Heart left ventricle (tissue), 16 donors: ENCODE measurements around the gene DISP2. TPM values are rescaled to one million over a fixed set of nuclear protein-coding genes. Genes with fewer than 3 reads are reported as not detected.

Experiments
- ATAC-seq, 4 donors: fragments of 200-7000 bp; cut with Tn5 transposase; one replicate each; pipeline ENCODE4 v1.9.1; 2020 to 2022; ENCODE audit warnings: moderate library complexity in 4 of 4, mild to moderate bottlenecking in 3 of 4, moderate number of reproducible peaks in 1 of 4
- DNase-seq, 5 donors: peaks; one replicate each; pipeline ENCODE4 v3.0.0-alpha.2; 2020
- H3K27ac ChIP-seq, 12 donors: fragments of 200-600 bp; sonication (generic) in 4 of 12; one replicate each; pipeline versions ENCODE4 v1.5.0 to v1.8.0; 2016 to 2022; ENCODE audit warnings: mild to moderate bottlenecking in 2 of 12
- H3K27me3 ChIP-seq, 9 donors: fragments of 200-600 bp; sonication (generic) in 2 of 9; one replicate each; pipeline versions ENCODE4 v1.5.1 to v1.8.0; 2016 to 2022; ENCODE audit warnings: mild to moderate bottlenecking in 3 of 9
- H3K36me3 ChIP-seq, 9 donors: fragments of 200-600 bp; sonication (generic) in 2 of 9; one replicate each; pipeline versions ENCODE4 v1.5.0 to v1.8.0; 2018 to 2022; ENCODE audit warnings: mild to moderate bottlenecking in 2 of 9
- H3K4me1 ChIP-seq, 12 donors: fragments of 200-600 bp; sonication (generic) in 4 of 12; one replicate each; pipeline versions ENCODE4 v1.5.0 to v1.8.0; 2016 to 2022; ENCODE audit warnings: mild to moderate bottlenecking in 3 of 12
- H3K4me3 ChIP-seq, 12 donors: fragments of 200-600 bp; sonication (generic) in 4 of 12; one replicate each; pipeline versions ENCODE4 v1.5.0 to v1.8.0; 2017 to 2022; ENCODE audit warnings: mild to moderate bottlenecking in 9 of 12, moderate library complexity in 4 of 12
- H3K9me3 ChIP-seq, 12 donors: fragments of 200-600 bp; sonication (generic) in 4 of 12; one replicate each; pipeline versions ENCODE4 v1.5.0 to v1.8.0; 2016 to 2022; ENCODE audit warnings: mild to moderate bottlenecking in 1 of 12
- CTCF ChIP-seq, 12 donors: fragments of 200-600 bp; sonication (generic) in 4 of 12; IDR thresholded peaks; one replicate each; pipeline versions ENCODE4 v1.5.0 to v1.8.0; 2018 to 2022; ENCODE audit warnings: antibody characterized with exemption in 12 of 12, mild to moderate bottlenecking in 5 of 12
- POLR2A ChIP-seq, 2 donors: fragments of 450-650 bp; IDR thresholded peaks; one replicate each; pipeline ENCODE4 v1.6.1; 2017; ENCODE audit warnings: antibody characterized with exemption in 2 of 2, mild to moderate bottlenecking in 2 of 2, moderate library complexity in 2 of 2
- WGBS, 4 donors: extraction: QIAGEN DNeasy Blood & Tissue Kit in 2 of 4; methylation state at CpG; one replicate each; pipeline versions ENCODE4 v1.1.5 to v1.1.7; 2013 to 2018; 5-methylcytosine and 5-hydroxymethylcytosine counted together
- intact Hi-C, 10 donors: fragments of 100-400 bp; cut with DNase I; formaldehyde crosslinking; loops; one replicate each; pipeline versions ENCODE4 v1.11.1 to v1.14.2; 2022
- polyA plus RNA-seq, 2 donors: library from polyadenylated mRNA; stranded (reverse); fragments of 200-250 nt; gene quantifications; one replicate each; pipeline ENCODE4 v1.2.3, GENCODE V29; 2013
- total RNA-seq, 9 donors: library from RNA; depleted of rRNA in 2 of 9; stranded (reverse); fragments of >200 nt in 2 of 9; fragmentation: NEBNext Ultra II Directional in 3 of 9; extraction: Animal tissue kit (Norgen Biotek cat#: 25700) in 3 of 9; gene quantifications; one replicate each; pipeline versions ENCODE4 v1.1.0 to v1.2.4, GENCODE V29; 2016 to 2023
- donor health status: ischemic (EF 13 %, LVEDD 7.1; RV severe dilation, severe dysfunction).
- donor health status: healthy with polysubstance abuse.
- donor health status: DM: no; HTN: yes; CAD: no.
- donor health status: DM: no; HTN: no; CAD: no.
- donor health status: ischemic (EF 25% LVEDD 6.9; RV normal size, moderate dysfunction).
- donor health status: ischemic (EF 25% LVEDD 5.7; RV mildly dilated, moderate dysfunction).
- donor health status: healthy.
- donor health status: DM: yes; HTN: yes; CAD: no.
- donor health status: ischemic (EF 35%, LVEDD 5.7; RV mildly dilated, moderate dysfunction).
- donor health status: nonischemic (EF 11% LVEDD 7.7; RV severe dilation, severe dysfunction).
- donor health status: DM: yes; HTN: yes; CAD: no.
- donor health status: PGD.
- donor health status: ischemic (EF 29% LVEDD 5.4; RV normal size, mild dysfunction).
- donor health status: nonischemic (EF 23%, LVEDD 6.1; RV moderate dilation, normal function).

DISP2 gene
- total and polyA plus RNA-seq, 11 donors: 0.10 to 1.8 (median 0.40) TPM

DNA sequence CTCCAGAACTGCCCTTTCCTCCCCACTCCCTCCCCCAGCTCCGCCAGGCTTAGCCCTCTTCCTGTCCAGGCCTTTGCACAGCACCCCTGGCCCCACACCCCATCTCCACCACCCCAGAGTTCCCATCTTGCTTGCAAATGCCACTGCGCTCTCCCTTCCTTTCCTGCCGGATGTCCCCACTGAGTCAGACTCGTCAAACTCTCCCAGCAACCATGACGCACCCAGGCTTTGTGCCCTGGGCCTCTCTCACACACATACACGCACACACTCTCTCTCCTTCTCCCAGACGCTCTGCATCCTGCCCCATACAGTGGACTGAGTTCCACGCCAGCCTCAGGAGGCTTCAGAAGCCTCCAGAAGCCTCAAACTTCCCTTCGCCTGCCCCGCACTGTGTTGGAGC lies 14.5 kb upstream of the DISP2 start:
- H3K36me3 ChIP-seq: no peaks in the 10 kb centered on the region
- no peak for TF ChIP-seq CTCF (IDR thresholded peaks at IDR 0.05)
- TF ChIP-seq POLR2A (IDR thresholded peaks at IDR 0.05): peak in 1 of 2 donors; percentile 28
- H3K9me3 ChIP-seq: no peaks in the 10 kb centered on the region
- peak in 2 of 4 donors; percentile 0 to 47 for ATAC-seq
- intact Hi-C loops: loop anchor here in 5 of 10 donors (5.0 kb wide), 1 partner anchor 79 kb away; no protein-coding TSS in a partner anchor
- WGBS, 4 donors: 65 to 73% (median 68%) methylated on average over 10 of the region's 10 CpGs
- H3K27ac ChIP-seq: peak overlapping the region; percentile 26 to 100 (median 96)
- no peak overlapping the region for H3K4me3 ChIP-seq
- H3K4me1 ChIP-seq: peaks cover 17 to 66% (median 52%) of the 10 kb centered on the region in 12 donors
- DNase-seq: peak in 4 of 5 donors; percentile 62 to 72 (median 66)
- H3K27me3 ChIP-seq: no peaks in the 10 kb centered on the region

DNA sequence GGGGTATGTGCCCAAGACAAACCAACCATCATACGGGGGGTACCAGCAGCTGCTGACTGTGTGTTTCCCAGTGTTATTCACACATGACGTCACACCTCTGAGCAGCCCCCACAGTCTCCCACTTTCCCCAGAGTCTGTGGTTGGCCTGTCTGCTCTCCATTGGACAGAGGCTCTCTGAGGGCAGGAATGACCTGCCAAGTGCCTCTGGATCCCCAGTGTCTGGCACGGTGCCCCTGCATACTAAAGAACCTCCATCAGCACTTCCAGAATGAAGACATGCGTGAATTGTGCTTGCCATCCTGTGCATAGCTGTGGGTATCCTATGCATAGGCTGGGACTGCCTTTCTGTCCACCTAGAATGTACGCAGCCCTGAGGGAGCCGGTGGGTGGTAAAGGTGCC lies 13.8 kb upstream of the DISP2 start:
- Histone ChIP-seq H3K4me1 (peaks cover 14 to 63% (median 46%) of the 10 kb centered on the region in 12 donors), H3K9me3 (no peaks in the 10 kb centered on the region), H3K27me3 (no peaks in the 10 kb centered on the region), H3K36me3 (no peaks in the 10 kb centered on the region), H3K27ac (peak overlapping the region in 11 of 12 donors; percentile 62 to 100 (median 96)), H3K4me3 (no peak overlapping the region)
- DNase-seq (no peak), ATAC-seq (no peak)
- 49 to 56% (median 51%) methylated on average over 3 to 6 of the region's 6 CpGs for WGBS, 4 donors
- TF ChIP-seq POLR2A (IDR thresholded peaks at IDR 0.05): no peak
- TF ChIP-seq CTCF (IDR thresholded peaks at IDR 0.05): no peak
- intact Hi-C loops: loop anchor here in 7 of 10 donors (1.0 to 5.0 kb wide), 3 partner anchors 77 to 78 kb away; no protein-coding TSS in a partner anchor

DNA sequence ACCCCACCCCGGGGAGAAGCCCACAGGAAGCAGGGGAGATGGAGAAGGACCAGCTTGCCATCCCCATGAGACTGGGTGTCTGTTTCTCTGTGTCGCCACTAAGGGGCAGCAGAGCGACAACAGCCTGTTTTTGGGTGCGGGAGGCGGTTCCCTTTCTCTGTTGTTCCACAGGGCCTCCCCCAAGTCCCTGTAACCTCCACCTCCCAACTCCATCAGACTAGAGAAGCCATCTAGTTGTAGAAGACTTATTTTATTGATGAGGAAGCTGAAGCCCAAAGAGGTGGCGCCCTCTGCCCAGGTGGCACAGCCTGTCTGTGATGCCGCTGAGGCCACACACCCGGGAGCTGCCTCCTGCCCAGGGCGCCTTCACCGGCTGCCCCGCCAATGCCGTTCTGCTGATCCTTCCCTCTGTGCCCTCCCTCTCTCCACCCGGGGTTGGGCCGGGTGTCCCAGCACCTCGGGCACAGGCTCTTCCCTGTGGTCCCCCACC lies 13.3 kb upstream of the DISP2 start:
- WGBS, 4 donors: 42 to 60% (median 48%) methylated on average over 14 to 15 of the region's 15 CpGs
- Histone ChIP-seq H3K4me3 (no peak overlapping the region), H3K36me3 (no peaks in the 10 kb centered on the region), H3K27me3 (no peaks in the 10 kb centered on the region), H3K9me3 (no peaks in the 10 kb centered on the region), H3K4me1 (peaks cover 14 to 58% (median 41%) of the 10 kb centered on the region in 12 donors), H3K27ac (peak overlapping the region in 2 of 12 donors; percentile 80 to 96)
- intact Hi-C loops: loop anchor here in 7 of 10 donors (1.0 to 5.0 kb wide), 3 partner anchors 76 to 78 kb away; no protein-coding TSS in a partner anchor
- peak in 3 of 5 donors; percentile 61 to 84 (median 66) for DNase-seq
- ATAC-seq: no peak
- TF ChIP-seq CTCF (IDR thresholded peaks at IDR 0.05): peak; percentile 58 to 85 (median 77)
- TF ChIP-seq POLR2A (IDR thresholded peaks at IDR 0.05): no peak

- ATAC-seq (no peak), DNase-seq (no peak)
- WGBS, 4 donors: 69 to 82% (median 76%) methylated on average over 10 of the region's 10 CpGs
- Histone ChIP-seq H3K4me3 (no peak overlapping the region), H3K36me3 (no peaks in the 10 kb centered on the region), H3K9me3 (no peaks in the 10 kb centered on the region), H3K27ac (no peak overlapping the region), H3K4me1 (peaks cover 14 to 51% (median 34%) of the 10 kb centered on the region in 12 donors), H3K27me3 (no peaks in the 10 kb centered on the region)
- TF ChIP-seq CTCF (IDR thresholded peaks at IDR 0.05): no peak
- TF ChIP-seq POLR2A (IDR thresholded peaks at IDR 0.05): no peak
- intact Hi-C loops: loop anchor here in 1 of 10 donors (2.0 kb wide), 1 partner anchor 75 kb away; no protein-coding TSS in a partner anchor
These were observed 12.7 kb upstream of the DISP2 start for GRCh38 chr15:40345225-40345866.
